Measurements from ENCODE around the gene UBE2U.

Gene UBE2U

DNA sequence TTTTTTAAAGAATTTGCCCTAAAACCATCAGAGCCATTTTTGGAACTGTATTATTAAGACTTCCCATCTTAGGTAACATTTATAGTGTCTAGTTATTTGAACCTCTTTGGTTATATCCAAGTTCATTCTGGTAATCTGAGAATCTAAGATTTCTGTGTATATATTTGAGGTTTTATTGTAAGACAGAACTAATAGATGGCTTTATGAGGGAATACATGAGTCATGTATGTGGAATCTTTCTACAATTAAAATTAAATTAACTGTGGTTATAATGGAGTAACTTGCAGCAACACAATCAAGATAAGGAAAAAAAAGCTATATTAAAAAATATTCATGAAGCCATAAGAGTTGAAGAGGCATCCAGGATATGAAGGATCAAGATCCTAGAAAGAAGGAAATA lies 92.1 kb downstream of the UBE2U start:
- no peak for DNase-seq

DNA sequence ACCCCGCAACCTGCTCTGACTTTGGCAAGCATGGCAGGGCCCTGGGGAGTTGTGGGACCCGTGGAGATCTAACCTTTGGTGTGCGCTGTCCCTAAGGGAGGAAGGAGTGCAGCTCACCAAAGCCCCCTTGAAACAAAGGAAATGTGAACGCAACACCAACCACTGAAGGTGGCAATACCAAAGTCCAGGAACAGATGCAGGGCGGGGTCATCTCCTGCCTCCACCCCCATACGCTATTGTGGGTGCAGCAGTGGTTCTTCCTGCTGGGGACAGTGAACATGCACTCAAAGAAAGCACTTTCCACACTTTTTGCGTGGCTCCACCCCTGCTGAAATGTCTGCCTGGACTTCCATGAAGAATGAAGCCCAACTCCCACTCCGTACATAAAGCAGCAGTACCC lies 93.0 kb downstream of the UBE2U start:
- no peak for DNase-seq

DNA sequence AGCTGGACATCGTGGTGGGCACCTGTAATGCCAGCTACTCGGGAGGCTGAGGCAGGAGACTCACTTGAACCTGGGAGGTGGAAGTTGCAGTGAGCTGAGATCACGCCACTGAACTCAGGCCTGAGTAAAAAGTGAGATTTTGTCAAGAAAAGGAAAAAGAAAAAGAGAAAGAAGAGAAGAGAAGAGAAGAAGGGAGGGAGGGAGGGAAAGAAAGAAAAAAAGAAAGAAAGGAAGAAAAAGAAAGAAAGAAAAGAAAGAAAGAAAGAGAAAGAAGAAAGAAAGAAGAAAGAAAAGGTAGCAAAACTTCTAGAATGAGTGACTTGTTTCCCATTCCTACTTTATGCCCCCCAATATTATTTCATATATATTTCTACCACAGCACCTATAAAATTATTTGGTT lies 98.8 kb downstream of the UBE2U start:
- no peak for DNase-seq

DNA sequence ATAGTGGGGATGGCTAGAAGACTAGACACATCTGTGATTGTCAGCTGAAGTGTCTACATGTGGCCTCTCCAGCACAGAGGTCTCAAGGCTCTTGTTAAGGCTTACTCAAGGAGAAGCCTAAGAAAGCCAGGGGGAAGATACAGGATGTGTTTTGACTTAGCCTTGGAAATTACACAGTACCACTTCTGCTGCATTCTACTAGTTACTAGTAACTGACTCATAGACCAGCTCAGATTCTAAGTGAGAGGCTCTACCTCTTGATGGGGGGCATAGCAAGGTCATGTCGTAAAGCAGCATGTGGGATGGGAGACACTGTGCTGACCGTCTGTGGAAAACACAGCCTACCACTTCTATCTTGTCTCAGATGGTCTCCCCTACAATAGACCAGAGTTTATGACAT lies 99.5 kb downstream of the UBE2U start:
- no peak for DNase-seq

DNA sequence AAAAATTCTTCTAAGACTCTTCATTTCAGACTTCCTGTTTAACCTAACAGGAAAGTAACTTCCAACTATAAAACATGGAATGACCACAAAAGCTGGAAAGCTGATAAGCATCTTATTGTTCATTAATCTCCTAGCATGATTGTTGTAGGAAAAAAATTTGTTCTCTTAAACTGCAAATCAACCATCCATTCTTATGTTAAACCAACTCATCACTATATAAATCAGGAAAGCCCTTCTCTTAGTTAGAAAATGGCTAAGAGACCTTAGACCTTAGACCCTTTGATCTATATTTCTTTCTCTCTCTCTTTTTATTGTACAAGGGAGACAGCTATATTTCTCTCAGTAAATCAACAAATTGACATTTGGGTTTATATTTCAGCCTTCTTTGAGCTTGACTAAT lies 101.4 kb downstream of the UBE2U start:
- DNase-seq = no peak

DNA sequence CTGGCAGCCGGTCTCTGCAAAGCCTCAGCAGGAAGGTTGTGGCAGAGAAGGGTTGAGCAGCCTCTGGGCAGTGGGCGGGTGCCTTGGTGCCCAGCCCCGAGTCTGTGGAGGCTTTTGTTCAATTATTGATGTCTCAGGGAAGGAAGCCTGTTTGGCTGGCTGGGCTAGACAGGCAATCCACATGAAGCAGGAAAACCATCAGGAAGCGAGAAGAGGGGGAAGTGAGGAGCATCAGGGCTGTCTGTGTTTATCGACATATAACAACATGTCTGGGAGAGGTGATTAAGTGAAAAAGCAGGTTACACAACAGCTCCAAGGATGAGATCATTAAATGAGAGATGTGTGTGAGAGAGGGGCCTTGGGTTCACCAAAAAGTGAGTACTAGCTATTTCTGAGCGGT lies 105.4 kb downstream of the UBE2U start:
- DNase-seq = peak; percentile 11

DNA sequence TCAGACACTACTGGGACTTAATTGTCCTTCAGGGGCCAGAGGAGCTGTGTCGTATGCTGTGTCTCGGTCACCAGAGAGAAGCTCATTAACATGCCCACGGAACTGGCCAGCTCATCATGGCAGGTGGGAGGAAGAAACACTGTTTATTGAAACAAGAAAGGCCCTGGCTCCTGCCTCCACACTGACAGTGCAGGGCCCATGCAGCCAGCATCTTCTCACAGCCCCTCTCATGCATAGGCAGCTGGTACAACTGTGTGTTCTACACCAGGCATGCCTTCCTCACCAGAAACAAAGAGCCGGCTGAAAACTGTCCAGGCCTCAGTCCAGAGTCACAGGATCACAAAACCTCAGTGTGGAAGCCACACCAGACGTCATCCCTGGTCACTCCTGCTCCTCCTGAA lies 106.0 kb downstream of the UBE2U start:
- DNase-seq = peak; percentile 28

DNA sequence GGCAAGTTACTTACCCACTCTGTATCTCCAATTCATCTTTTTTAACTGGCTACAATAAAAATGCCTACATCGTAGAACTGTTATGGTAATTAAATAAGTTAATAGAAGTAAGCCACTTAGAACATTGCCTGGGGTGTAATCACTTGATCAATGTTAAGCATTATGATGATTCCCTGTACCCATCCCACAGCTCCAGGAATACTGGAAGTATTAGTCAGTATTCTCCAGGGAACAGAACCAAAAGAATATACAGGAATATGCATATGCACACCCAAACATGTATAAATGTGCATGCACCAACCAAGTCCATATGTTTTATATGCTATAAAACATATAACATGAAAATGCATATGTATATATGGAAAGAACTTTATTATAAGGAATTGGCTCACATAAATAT lies 107.3 kb downstream of the UBE2U start:
- no peak for DNase-seq

DNA sequence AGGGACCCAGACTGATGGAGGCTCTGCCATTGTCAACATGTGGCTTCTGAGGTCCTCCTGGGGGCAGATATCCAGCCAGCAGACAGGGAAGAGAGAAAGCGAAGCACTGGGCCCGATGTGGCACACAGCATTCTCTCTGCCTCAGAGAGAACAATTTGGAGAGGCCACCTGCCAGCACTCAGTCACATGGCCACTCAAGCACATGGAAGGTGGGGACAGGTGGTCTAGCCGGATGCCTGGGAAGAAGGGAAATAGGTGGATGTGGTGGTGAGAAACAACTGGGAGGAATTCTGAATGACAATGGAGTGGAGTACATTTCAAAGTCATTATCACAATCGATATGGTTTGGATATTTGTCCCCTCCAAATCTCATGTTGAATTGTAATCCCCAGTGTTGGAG lies 109.0 kb downstream of the UBE2U start:
- no peak for DNase-seq

DNA sequence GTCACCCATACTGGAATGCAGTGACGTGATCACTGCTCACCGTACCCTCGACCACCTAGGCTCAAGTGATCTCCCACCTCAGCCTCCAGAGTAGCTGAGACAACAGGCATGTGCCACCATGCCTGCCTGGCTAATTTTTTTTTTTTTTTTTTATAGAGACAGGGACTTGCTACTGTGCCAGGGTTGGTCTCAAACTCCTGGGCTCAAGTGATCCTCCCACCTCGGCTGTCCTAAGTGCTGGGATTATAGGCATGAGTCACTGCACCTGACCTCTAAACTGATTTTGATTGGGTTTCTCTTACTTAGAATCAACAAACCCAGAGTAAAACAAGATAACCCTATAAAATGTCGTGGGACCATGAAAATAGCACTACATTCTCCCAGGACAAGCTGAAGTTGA lies 112.0 kb downstream of the UBE2U start:
- no peak for DNase-seq
